Ishikawa (cell line): Measurements from ENCODE around the gene ACTG2.
A peak's percentile ranks its signal among the peaks of the same experiment; 100 is the strongest.

Experiments
- CEBPB ChIP-seq: IDR thresholded peaks from 2 replicates; pipeline ENCODE4 v1.6.1; 2012
- CREB1 ChIP-seq: IDR thresholded peaks from 2 replicates; pipeline ENCODE4 v1.6.1; 2012; ENCODE audit warnings: low read depth
- EGR1 ChIP-seq: IDR thresholded peaks from 2 replicates; pipeline ENCODE4 v1.6.1; 2012
- EP300 ChIP-seq: IDR thresholded peaks from 2 replicates; pipeline ENCODE4 v1.6.1; 2012; ENCODE audit warnings: borderline replicate concordance
- FOXM1 ChIP-seq: IDR thresholded peaks from 2 replicates; pipeline ENCODE4 v1.6.1; 2012; ENCODE audit warnings: low read depth, borderline replicate concordance
- MAX ChIP-seq: IDR thresholded peaks from 2 replicates; pipeline ENCODE4 v1.6.1; 2012
- NFIC ChIP-seq: IDR thresholded peaks from 2 replicates; pipeline ENCODE4 v1.6.1; 2012
- RAD21 ChIP-seq: IDR thresholded peaks from 2 replicates; pipeline ENCODE4 v1.6.1; 2012; ENCODE audit warnings: low read depth
- REST ChIP-seq: IDR thresholded peaks from 2 replicates; pipeline ENCODE4 v1.6.1; 2012; ENCODE audit warnings: low read depth, mild to moderate bottlenecking
- TAF1 ChIP-seq: IDR thresholded peaks from 2 replicates; pipeline ENCODE4 v1.6.1; 2012; ENCODE audit warnings: low read depth, mild to moderate bottlenecking
- TCF12 ChIP-seq: IDR thresholded peaks from 2 replicates; pipeline ENCODE4 v1.6.1; 2012; ENCODE audit warnings: low read depth
- TEAD4 ChIP-seq: IDR thresholded peaks from 2 replicates; pipeline ENCODE4 v1.6.1; 2012
- USF1 ChIP-seq: IDR thresholded peaks from 2 replicates; pipeline ENCODE4 v1.6.1; 2012
- YY1 ChIP-seq: IDR thresholded peaks from 2 replicates; pipeline ENCODE4 v1.6.1; 2012; ENCODE audit warnings: low read depth
- ZBTB7A ChIP-seq: IDR thresholded peaks from 2 replicates; pipeline ENCODE4 v1.6.1; 2012; ENCODE audit warnings: low read depth

ACTG2 gene

GRCh38 chr2:73892631-73893329 lies at the start of gene ACTG2:
Gene ACTG2 (plus strand): TSS chr2:73893008. CDS start chr2:73901312, 8,304 bp downstream.
- TF ChIP-seq EGR1 (no peak), REST (no peak), EP300 (no peak), YY1 (no peak), TAF1 (no peak), NFIC (no peak), USF1 (no peak), ZBTB7A (no peak), TEAD4 (no peak), CEBPB (no peak)

GRCh38 chr2:73844087-73844486 lies 48.7 kb upstream of the ACTG2 start:
- TF ChIP-seq ZBTB7A (no peak), EP300 (no peak), YY1 (no peak), TEAD4 (no peak), RAD21 (no peak), TAF1 (no peak), TCF12 (no peak), FOXM1 (no peak), NFIC (no peak), MAX (no peak), USF1 (no peak), REST (no peak), CREB1 (no peak), EGR1 (no peak), CEBPB (no peak)

DNA sequence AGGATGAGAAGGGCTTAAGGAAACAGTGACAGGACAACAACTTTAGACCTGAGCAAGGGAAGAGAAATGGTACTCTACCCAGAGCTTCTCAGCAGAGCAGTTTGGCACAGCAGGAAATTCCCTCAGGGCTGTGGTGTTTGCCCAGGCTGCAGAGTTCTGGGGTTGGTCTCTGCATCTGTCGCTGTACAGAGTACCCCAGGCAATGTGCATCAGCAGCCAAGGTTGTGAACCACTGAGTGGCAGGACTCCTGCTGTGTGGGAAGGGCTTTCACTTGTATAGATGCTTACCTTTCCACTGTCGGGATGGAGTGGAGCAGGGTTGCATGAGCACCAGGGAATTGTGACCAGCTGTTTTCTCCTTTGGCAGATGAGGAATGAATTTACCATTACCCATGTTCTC lies 42.8 kb upstream of the ACTG2 start:
- TF ChIP-seq FOXM1 (no peak), TCF12 (no peak), USF1 (no peak), MAX (no peak), CREB1 (no peak), RAD21 (no peak), EGR1 (no peak), CEBPB (no peak), ZBTB7A (no peak)

GRCh38 chr2:73851274-73851673 lies 41.5 kb upstream of the ACTG2 start:
- TF ChIP-seq RAD21 (peak; percentile 53), CREB1 (no peak)

DNA sequence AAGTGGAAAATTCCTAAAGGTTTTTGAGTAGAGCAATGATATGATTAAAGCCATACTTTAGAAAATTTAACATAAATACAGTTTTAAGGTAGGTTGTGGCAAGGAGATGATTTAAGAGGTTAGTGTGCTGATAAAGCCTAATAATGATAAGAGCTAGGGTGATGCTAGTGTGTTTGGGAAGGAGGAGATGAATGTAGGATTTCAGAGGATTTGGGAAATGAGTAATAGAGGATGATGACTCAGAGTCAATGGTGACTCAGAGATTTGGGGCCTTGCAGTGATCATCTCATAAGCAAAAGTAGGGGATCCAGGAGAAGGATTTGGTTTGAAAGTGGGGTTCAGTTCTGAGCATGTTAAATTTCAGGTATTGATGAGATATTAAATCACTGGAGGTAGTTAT lies 40.8 kb upstream of the ACTG2 start:
- TF ChIP-seq EP300 (no peak), FOXM1 (no peak), YY1 (no peak), MAX (no peak), NFIC (no peak), EGR1 (no peak), CEBPB (no peak), TEAD4 (no peak), TCF12 (no peak), REST (no peak), RAD21 (no peak), TAF1 (no peak), USF1 (no peak), ZBTB7A (no peak), CREB1 (no peak)
